Gastrocnemius medialis (tissue), 4 donors: ENCODE data around the gene PIK3R1. TPM values are rescaled to one million over a fixed set of nuclear protein-coding genes. Genes with fewer than 3 reads are reported as not detected.
A peak's percentile ranks its signal among the peaks of the same experiment; 100 is the strongest.

Source experiments
- ATAC-seq, 2 donors: fragments of 150-250 bp; one replicate each; pipeline ENCODE4 v1.9.1; 2016
- DNase-seq, 2 donors: peaks; one replicate each; pipeline ENCODE4 v3.0.0-alpha.2; 2019
- H3K27ac ChIP-seq, 4 donors: fragments of 200-600 bp; sonication (generic); 1 replicate in 1 of 4; 2 replicates in 3 of 4; pipeline ENCODE4 v1.5.1; 2016 to 2018; ENCODE audit warnings: mild to moderate bottlenecking in 2 of 4, moderate library complexity in 1 of 4
- H3K27me3 ChIP-seq, 3 donors: fragments of 200-600 bp; sonication (generic) in 2 of 3; 1 replicate in 1 of 3; 2 replicates in 2 of 3; pipeline versions ENCODE4 v1.5.1 to v1.6.0; 2016 to 2019; ENCODE audit warnings: mild to moderate bottlenecking in 1 of 3, moderate library complexity in 1 of 3
- H3K36me3 ChIP-seq, 2 donors: fragments of 200-600 bp; sonication (generic) in 1 of 2; one replicate each; pipeline ENCODE4 v1.5.1; 2017 to 2018
- H3K4me1 ChIP-seq, 2 donors: fragments of 200-600 bp; sonication (generic) in 1 of 2; one replicate each; pipeline ENCODE4 v1.5.1; 2016 to 2017; ENCODE audit warnings: mild to moderate bottlenecking in 2 of 2
- H3K4me3 ChIP-seq, 4 donors: fragments of 200-600 bp; sonication (generic) in 3 of 4; 1 replicate in 1 of 4; 2 replicates in 3 of 4; pipeline ENCODE4 v1.5.1; 2016 to 2019; ENCODE audit warnings: mild to moderate bottlenecking in 2 of 4
- H3K9me3 ChIP-seq, 3 donors: fragments of 200-600 bp; sonication (generic) in 2 of 3; 1 replicate in 1 of 3; 2 replicates in 2 of 3; pipeline ENCODE4 v1.5.1; 2016 to 2019
- POLR2A ChIP-seq, 2 donors: fragments of 450-650 bp; IDR thresholded peaks; one replicate each; pipeline ENCODE4 v1.6.1; 2017; ENCODE audit warnings: antibody characterized with exemption in 2 of 2, mild to moderate bottlenecking in 2 of 2, moderate library complexity in 2 of 2
- in situ Hi-C, 4 donors: fragments of 200-750 bp; cut with MboI; loops; one replicate each; pipeline versions ENCODE4 v1.15.0 to v1.8.0; 2017; ENCODE audit warnings: low sequenced_read_pairs in 4 of 4
- intact Hi-C: fragments of 100-400 bp; cut with DNase I; formaldehyde crosslinking; loops from one replicate; pipeline ENCODE4 v1.15.1; 2023; ENCODE audit warnings: low total_unique reads
- total RNA-seq, 4 donors: library from RNA; depleted of rRNA; stranded (reverse); fragments of >200 nt; gene quantifications; one replicate each; pipeline versions ENCODE4 v1.1.0 to v1.2.3, GENCODE V29; 2016
- TF ChIP-seq, protein P1 (sequence below), 5 experiments: fragments of 450-650 bp in 3 of 5; fragments of 200-600 bp in 2 of 5; sonication (generic) in 2 of 5; IDR thresholded peaks in 4 of 5; conservative IDR thresholded peaks in 1 of 5; 1 replicate in 4 of 5; 2 replicates in 1 of 5; pipeline ENCODE4 v1.5.1; 2016 to 2019; ENCODE audit warnings: antibody characterized with exemption in 5 of 5, mild to moderate bottlenecking in 3 of 5, moderate library complexity in 3 of 5

The PIK3R1 gene
- total RNA-seq, 4 donors from 2014 or later: 87.2 to 129 (median 100) TPM

DNA sequence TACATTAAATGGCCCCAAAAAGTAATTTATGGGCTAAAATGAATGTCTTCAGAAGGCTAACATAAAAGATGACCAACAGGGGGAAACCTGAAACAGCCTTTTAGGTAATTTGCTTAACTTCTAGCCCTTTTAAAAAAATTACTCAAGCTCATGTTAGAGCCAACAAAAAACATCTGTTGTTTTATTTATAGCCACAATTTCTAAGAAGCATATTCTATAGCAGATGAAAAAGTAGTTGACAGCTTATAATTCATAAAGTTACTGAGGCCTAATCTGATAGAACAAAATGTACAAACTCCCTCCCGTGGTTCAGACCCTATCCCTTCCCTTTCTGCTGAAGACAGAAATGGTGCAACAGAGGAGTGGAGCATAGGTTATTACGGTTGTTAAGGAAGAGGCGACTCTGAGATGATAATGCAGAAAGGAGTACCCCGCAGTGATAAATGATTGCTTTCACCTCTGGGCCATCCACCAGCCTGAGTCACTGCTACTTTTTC is 46.1 kb downstream of the PIK3R1 start:
- no peak for TF ChIP-seq POLR2A (IDR thresholded peaks at IDR 0.05)
- TF ChIP-seq, protein P1, sequence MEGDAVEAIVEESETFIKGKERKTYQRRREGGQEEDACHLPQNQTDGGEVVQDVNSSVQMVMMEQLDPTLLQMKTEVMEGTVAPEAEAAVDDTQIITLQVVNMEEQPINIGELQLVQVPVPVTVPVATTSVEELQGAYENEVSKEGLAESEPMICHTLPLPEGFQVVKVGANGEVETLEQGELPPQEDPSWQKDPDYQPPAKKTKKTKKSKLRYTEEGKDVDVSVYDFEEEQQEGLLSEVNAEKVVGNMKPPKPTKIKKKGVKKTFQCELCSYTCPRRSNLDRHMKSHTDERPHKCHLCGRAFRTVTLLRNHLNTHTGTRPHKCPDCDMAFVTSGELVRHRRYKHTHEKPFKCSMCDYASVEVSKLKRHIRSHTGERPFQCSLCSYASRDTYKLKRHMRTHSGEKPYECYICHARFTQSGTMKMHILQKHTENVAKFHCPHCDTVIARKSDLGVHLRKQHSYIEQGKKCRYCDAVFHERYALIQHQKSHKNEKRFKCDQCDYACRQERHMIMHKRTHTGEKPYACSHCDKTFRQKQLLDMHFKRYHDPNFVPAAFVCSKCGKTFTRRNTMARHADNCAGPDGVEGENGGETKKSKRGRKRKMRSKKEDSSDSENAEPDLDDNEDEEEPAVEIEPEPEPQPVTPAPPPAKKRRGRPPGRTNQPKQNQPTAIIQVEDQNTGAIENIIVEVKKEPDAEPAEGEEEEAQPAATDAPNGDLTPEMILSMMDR (IDR thresholded peaks at IDR 0.05 in 4 of 5, conservative IDR thresholded peaks at IDR 0.05 in 1 of 5): peak in 1 of 5 experiments; percentile 33
- peak; percentile 43 to 59 for ATAC-seq
- no peak for DNase-seq
- no peaks in the 10 kb centered on the region for H3K36me3 ChIP-seq
- no peak overlapping the region for H3K4me3 ChIP-seq
- no peaks in the 10 kb centered on the region for H3K9me3 ChIP-seq
- peak overlapping the region; percentile 57 to 75 (median 62) for H3K27ac ChIP-seq
- peaks cover 79 to 94% of the 10 kb centered on the region in 2 donors for H3K4me1 ChIP-seq
- in situ Hi-C loops: loop anchor here in 3 of 4 donors (25.0 kb wide), 3 partner anchors 574 to 1024 kb away; no protein-coding TSS in a partner anchor
- H3K27me3 ChIP-seq: no peaks in the 10 kb centered on the region
- intact Hi-C loops: no loop called here

DNA sequence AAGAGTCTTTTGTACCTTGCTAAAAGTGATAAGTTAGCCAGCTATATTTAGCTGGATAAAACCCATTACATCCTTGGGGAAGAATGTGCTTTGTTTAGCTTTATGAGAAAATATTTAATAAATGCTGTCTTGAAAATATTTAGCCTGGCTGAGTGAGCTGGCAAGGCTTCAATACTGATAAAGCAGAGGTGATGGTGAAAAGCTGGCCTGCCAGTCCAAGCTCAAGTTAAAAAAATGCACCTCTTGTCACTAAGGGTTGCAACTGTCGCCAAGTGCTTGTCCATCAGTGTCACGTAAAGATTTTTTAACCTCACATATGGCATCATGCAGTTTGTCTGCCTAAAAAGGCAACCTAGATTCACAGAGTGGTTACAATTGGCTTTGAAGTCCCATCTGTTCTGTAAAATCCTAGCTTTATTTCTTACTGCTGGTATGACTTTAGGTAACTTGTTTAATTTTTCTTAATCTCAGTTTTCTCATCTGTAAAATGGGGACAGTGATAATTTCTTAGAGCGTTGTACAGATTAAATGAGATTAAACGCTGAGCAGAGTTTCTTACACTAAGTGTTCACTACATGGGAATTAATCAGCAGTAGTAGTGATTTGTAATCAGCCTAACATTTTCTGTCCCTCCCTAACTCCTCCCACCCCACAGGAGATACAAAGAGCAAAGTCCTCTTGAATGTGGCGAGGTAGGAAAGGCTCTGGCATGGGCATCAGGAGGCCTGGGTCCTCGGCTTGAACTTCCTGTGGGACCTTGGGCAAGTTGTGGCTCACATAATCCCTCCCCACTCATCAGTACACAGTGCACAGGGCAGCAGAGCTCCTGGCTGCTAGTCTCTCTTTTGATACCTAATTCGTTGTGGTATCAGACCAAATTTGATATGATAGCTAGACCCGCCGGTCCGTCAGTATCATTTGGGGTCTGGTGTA is 48.7 kb downstream of the PIK3R1 start:
- Histone ChIP-seq H3K36me3 (no peaks in the 10 kb centered on the region), H3K4me1 (peaks cover 79 to 92% of the 10 kb centered on the region in 2 donors), H3K27me3 (no peaks in the 10 kb centered on the region), H3K9me3 (no peaks in the 10 kb centered on the region), H3K27ac (peak overlapping the region; percentile 54 to 61 (median 58)), H3K4me3 (no peak overlapping the region)
- intact Hi-C loops: no loop called here
- ATAC-seq: no peak
- DNase-seq: no peak
- in situ Hi-C loops: loop anchor here in 3 of 4 donors (25.0 kb wide), 3 partner anchors 577 to 1027 kb away; no protein-coding TSS in a partner anchor
- TF ChIP-seq, protein P1 (IDR thresholded peaks at IDR 0.05 in 4 of 5, conservative IDR thresholded peaks at IDR 0.05 in 1 of 5): no peak
- TF ChIP-seq POLR2A (IDR thresholded peaks at IDR 0.05): no peak

DNA sequence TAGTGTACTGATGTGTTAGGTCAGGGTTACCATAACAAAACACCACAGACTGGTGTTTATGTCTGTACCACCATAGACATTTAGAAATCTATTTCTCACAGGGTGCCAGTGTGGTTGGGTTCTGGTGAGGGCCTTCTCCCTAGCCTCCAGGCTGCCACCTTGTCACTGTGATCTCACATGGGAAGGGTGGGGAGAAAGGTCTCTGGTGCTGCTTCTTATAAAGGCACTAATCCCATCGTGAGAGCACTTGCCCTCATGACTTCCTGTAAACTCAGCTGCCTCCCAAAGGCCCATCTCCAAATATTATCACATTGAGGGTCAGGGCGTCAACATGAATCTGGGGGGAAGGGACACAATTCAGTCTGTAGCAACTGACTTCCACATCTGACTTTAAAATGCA is 49.8 kb downstream of the PIK3R1 start:
- no peak for TF ChIP-seq POLR2A (IDR thresholded peaks at IDR 0.05)
- TF ChIP-seq, protein P1 (IDR thresholded peaks at IDR 0.05 in 4 of 5, conservative IDR thresholded peaks at IDR 0.05 in 1 of 5): no peak
- Histone ChIP-seq H3K9me3 (no peaks in the 10 kb centered on the region), H3K27ac (peak overlapping the region; percentile 54 to 61 (median 58)), H3K27me3 (no peaks in the 10 kb centered on the region), H3K4me3 (no peak overlapping the region), H3K4me1 (peaks cover 81 to 91% of the 10 kb centered on the region in 2 donors), H3K36me3 (no peaks in the 10 kb centered on the region)
- no peak for DNase-seq
- in situ Hi-C loops (loop anchor here in 3 of 4 donors (25.0 kb wide), 3 partner anchors 578 to 1028 kb away; no protein-coding TSS in a partner anchor), intact Hi-C loops (loop anchor here (5.0 kb wide), 1 partner anchor 1018 kb away; no protein-coding TSS in a partner anchor)
- ATAC-seq: peak; percentile 13 to 32

DNA sequence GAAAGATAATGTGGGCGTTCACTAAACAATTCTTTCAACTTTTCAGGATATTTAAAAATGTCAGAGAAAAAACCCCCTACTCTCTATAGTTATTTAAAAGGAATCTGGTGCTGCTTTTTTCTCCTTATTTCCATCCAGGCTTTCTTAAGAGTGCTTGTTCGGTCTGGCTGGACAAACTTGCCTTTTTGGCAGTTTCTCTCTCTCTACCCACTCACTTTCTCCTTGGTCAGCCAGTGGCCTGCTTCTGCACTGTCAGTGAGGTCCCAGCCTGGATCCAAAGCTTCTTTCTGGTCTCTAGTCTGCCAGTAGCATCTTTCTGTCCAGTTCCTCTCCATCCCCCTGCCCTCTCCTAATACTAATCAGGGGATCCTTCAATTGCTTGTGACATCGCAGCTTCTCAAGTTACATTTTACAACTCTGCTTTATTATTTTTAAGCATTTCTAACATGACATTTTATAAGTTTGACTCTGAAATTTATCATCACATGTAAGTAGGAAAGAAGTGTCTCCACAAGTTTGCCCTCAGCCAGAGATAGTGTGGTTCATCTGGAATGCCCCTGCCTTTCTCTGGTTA is 50.4 kb downstream of the PIK3R1 start:
- Histone ChIP-seq H3K4me3 (no peak overlapping the region), H3K27ac (peak overlapping the region; percentile 54 to 61 (median 58)), H3K27me3 (no peaks in the 10 kb centered on the region), H3K36me3 (no peaks in the 10 kb centered on the region), H3K9me3 (no peaks in the 10 kb centered on the region), H3K4me1 (peaks cover 78 to 91% of the 10 kb centered on the region in 2 donors)
- no peak for DNase-seq
- intact Hi-C loops (loop anchor here (5.0 kb wide), 1 partner anchor 1019 kb away; no protein-coding TSS in a partner anchor), in situ Hi-C loops (loop anchor here in 3 of 4 donors (25.0 kb wide), 3 partner anchors 579 to 1029 kb away; no protein-coding TSS in a partner anchor)
- no peak for TF ChIP-seq POLR2A (IDR thresholded peaks at IDR 0.05)
- TF ChIP-seq, protein P1 (IDR thresholded peaks at IDR 0.05 in 4 of 5, conservative IDR thresholded peaks at IDR 0.05 in 1 of 5): no peak
- no peak for ATAC-seq
